Spleen (tissue), 7 donors: ENCODE data around the gene RHOU.

Source experiments
- CTCF ChIP-seq, 11 experiments: fragments of 200-600 bp in 7 of 11; fragments of 450-650 bp in 4 of 11; sonication (generic) in 4 of 11; IDR thresholded peaks in 8 of 11; conservative IDR thresholded peaks in 3 of 11; 1 replicate in 7 of 11; 2 replicates in 4 of 11; pipeline versions ENCODE4 v1.4.0 to v1.8.0; 2016 to 2021; ENCODE audit warnings: antibody characterized with exemption in 11 of 11, inconsistent platforms in 4 of 11, mild to moderate bottlenecking in 1 of 11
- POLR2A ChIP-seq, 3 donors: fragments of 450-650 bp; IDR thresholded peaks; one replicate each; pipeline ENCODE4 v1.5.1; 2017; ENCODE audit warnings: antibody characterized with exemption in 3 of 3, mild to moderate bottlenecking in 1 of 3
- POLR2AphosphoS5 ChIP-seq, 3 donors: sonication (generic); formaldehyde crosslinking; IDR thresholded peaks; one replicate each; pipeline ENCODE4 v1.5.1; 2017; ENCODE audit warnings: antibody characterized with exemption in 3 of 3
- donor health status: DM: no; HTN: no; CAD: no; lungs with moderate emphysema.
- donor health status: DM: no; HTN: no; CAD: no.
- donor health status: DM: no; HTN: no; CAD: no.

GRCh38 chr1:228794810-228795209 is 59.5 kb downstream of the RHOU start:
- no peak for TF ChIP-seq CTCF (IDR thresholded peaks at IDR 0.05 in 8 of 11, conservative IDR thresholded peaks at IDR 0.05 in 3 of 11)
- TF ChIP-seq POLR2AphosphoS5 (IDR thresholded peaks at IDR 0.05), result no peak
- no peak for TF ChIP-seq POLR2A (IDR thresholded peaks at IDR 0.05)
